Stimulated activated CD8-positive, alpha-beta memory T cell treated with anti-CD3 and anti-CD28 coated beads, Interleukin-4, amount 100 ng/mL, for 24 hours (primary cell): ENCODE data around the gene ENTR1.

Source experiments
- DNase-seq: peaks from one replicate; pipeline ENCODE4 v3.0.0-alpha.2; 2020; ENCODE audit warnings: low read depth

Gene ENTR1

GRCh38 chr9:136410500-136411287, at the start of gene ENTR1, which contains the start of gene PMPCA:
Gene ENTR1 (minus strand): TSS chr9:136410614. CDS start chr9:136410397, 217 bp downstream.
Gene PMPCA (plus strand): TSS chr9:136410658. CDS start chr9:136410669, 11 bp downstream.
- DNase-seq, result peak; percentile 96

- no peak for DNase-seq
Observed at GRCh38 chr9:136459425-136459824, 49.0 kb upstream of the ENTR1 start.

GRCh38 chr9:136457326-136457725, 46.9 kb upstream of the ENTR1 start:
- DNase-seq, result no peak

GRCh38 chr9:136456258-136456657, 45.8 kb upstream of the ENTR1 start:
- no peak for DNase-seq

- DNase-seq, result no peak
Observed at GRCh38 chr9:136455043-136456002, 44.9 kb upstream of the ENTR1 start.

- DNase-seq, result no peak
Observed at GRCh38 chr9:136454026-136454796, 43.8 kb upstream of the ENTR1 start.

GRCh38 chr9:136453326-136453725, 42.9 kb upstream of the ENTR1 start:
- DNase-seq, result no peak

GRCh38 chr9:136451221-136451877, 40.9 kb upstream of the ENTR1 start:
- no peak for DNase-seq

GRCh38 chr9:136448655-136449054, 38.2 kb upstream of the ENTR1 start:
- DNase-seq, result no peak

GRCh38 chr9:136447173-136447778, 36.9 kb upstream of the ENTR1 start:
- DNase-seq, result no peak

- DNase-seq, result no peak
Observed at GRCh38 chr9:136445799-136446198, 35.4 kb upstream of the ENTR1 start.

GRCh38 chr9:136444102-136444501, 33.7 kb upstream of the ENTR1 start:
- DNase-seq, result no peak

- no peak for DNase-seq
Observed at GRCh38 chr9:136443687-136444086, 33.3 kb upstream of the ENTR1 start.

GRCh38 chr9:136443087-136443486, 32.7 kb upstream of the ENTR1 start:
- no peak for DNase-seq

- no peak for DNase-seq
Observed at GRCh38 chr9:136442265-136442664, 31.9 kb upstream of the ENTR1 start.

GRCh38 chr9:136441681-136442245, 31.3 kb upstream of the ENTR1 start:
- no peak for DNase-seq

- DNase-seq, result no peak
Observed at GRCh38 chr9:136441191-136441680, 30.8 kb upstream of the ENTR1 start.

- peak; percentile 71 for DNase-seq
Observed at GRCh38 chr9:136439481-136440408, 29.3 kb upstream of the ENTR1 start, which contains the start of gene INPP5E. Gene INPP5E (minus strand): TSS chr9:136439845. CDS start chr9:136439419, 426 bp downstream.
